HG02840 (cell line): ENCODE data around the gene ROCK2.

Experiments used
- ATAC-seq: cut with Tn5 transposase; IDR thresholded peaks from one replicate; pipeline ENCODE4 v1.9.1; 2021; ENCODE audit warnings: mild to moderate bottlenecking, moderate library complexity, moderate number of reproducible peaks; ENCODE audit not compliant: unreplicated experiment, low FRiP score

The ROCK2 gene

DNA sequence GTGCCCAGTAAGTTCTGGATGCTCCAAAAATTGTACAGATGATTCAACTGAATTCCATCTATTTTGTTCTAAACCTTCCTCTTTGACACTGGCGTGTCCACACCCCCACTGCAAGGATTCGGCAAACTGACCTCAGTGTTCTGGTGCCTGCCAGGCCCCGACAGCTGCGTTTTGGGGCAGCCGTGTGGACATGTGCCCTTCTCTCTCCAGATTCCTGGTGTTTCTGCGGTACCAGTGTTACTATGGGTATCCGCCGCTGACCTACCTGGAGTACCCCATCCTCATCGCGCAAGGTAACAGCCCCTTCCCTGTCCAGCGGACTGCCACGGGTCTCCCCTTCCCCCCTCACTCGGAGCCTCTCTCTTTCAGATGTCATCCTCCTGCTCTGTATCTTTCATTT, 184.2 kb downstream of the ROCK2 start:
- no peak for ATAC-seq

- ATAC-seq = no peak
Observed at GRCh38 chr2:11159574-11160170, 184.8 kb downstream of the ROCK2 start.

GRCh38 chr2:11158916-11159573, 185.4 kb downstream of the ROCK2 start:
- ATAC-seq = no peak

DNA sequence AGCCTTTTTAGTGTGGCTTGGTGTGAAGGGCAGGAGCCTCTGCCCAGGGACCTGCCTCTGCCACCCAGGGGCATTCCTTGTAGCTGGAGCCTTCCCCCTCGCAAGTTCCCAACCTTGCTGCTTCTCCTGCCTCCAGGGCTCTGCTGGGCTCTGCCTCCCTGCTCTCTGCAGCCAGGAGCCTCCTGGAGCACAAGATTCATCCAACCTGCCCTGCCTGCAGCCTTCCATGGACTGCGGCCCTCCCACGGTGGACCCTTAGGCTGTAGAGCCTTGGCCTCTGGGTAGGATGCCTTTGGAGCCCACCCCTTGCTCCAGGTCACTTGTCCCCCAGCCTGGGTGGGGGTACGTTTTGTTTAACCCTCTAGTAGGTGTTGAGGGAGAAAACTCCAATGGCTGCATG, 186.7 kb downstream of the ROCK2 start:
- ATAC-seq = no peak

- ATAC-seq = no peak
Observed at GRCh38 chr2:11157296-11157695, 187.1 kb downstream of the ROCK2 start.

GRCh38 chr2:11156396-11157075, 187.9 kb downstream of the ROCK2 start:
- ATAC-seq = no peak

DNA sequence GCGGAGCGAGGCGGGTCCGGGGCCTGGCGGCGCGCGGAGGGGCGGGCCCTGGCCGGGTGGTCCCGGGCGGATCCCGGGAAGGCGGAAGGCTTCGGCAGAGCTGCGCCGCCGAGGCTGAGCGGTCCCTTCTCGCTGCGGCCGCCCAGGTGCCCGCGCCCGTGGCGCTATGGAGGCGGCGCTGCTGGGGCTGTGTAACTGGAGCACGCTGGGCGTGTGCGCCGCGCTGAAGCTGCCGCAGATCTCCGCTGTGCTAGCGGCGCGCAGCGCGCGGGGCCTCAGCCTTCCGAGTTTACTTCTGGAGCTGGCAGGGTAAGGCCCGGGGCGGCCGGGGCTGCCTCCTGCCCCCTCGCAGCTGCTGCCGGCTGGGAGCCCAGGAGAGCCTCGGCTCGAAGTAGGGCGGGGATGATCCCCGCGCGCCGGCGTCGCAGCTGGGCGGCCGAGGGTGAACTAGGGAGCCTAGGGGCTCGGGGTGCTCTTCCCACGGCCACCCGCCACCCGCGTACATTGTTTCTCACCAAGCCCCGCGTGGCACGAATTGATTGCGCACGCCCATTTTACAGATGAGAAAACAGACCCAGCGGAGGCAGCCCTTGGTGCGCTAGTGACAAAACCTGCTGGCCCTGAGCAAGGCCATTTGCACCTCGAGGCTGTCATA, 188.9 kb downstream of the ROCK2 start, which contains the start of gene SLC66A3:
SLC66A3 (plus strand) TSS at position 87 of the 655 bp plus-strand sequence; CDS start at position 167, 80 bp downstream.
- peak; percentile 76 for ATAC-seq

DNA sequence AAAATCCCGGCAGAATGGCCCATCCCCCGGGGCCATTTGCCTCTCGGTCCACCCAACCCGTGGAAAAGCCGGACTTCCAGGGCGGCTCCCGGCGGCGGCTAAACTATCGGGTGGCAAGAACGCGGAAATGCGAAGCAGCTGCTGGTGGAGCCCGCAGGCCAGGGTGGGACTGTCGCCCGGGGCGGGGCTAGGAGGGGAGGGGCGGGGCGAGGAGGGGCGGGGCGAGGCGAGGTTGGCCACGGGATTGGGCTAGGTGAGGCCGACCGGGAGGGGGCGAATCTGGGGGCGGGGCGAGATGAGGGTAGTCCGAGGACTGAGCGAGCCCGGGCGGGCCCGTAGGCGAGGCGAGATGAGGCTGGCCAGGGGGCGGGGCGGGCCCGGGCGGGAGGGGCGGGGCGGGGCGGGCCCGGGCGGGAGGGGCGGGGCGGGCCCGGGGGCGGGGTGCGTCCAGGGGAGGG, 189.5 kb downstream of the ROCK2 start:
- ATAC-seq = peak; percentile 66

- peak; percentile 11 for ATAC-seq
Observed at GRCh38 chr2:11154016-11154922, 190.2 kb downstream of the ROCK2 start.

GRCh38 chr2:11152591-11152990, 191.8 kb downstream of the ROCK2 start:
- no peak for ATAC-seq

DNA sequence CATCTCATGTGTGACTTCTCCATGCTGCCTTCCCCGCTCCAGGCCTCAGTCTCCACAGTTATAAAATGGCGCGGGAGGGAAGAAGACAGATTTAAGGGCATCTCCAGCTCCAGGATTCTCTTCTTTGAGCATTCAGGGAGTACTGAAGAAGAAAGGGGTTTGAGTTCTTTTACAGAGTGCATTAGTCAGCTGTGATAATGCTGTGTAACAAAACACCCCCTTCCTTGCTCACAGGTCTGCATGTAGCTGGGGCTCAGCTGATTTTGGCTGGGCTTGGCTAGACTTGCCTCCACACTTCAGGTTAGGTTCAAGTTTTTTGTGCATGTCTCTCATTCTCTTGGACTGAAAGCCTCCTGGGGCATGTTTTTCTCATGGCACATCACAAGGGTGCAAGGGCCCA, 197.2 kb downstream of the ROCK2 start:
- ATAC-seq = no peak

GRCh38 chr2:11146076-11146475, 198.4 kb downstream of the ROCK2 start:
- ATAC-seq = no peak

GRCh38 chr2:11145350-11145749, 199.1 kb downstream of the ROCK2 start:
- ATAC-seq = no peak

DNA sequence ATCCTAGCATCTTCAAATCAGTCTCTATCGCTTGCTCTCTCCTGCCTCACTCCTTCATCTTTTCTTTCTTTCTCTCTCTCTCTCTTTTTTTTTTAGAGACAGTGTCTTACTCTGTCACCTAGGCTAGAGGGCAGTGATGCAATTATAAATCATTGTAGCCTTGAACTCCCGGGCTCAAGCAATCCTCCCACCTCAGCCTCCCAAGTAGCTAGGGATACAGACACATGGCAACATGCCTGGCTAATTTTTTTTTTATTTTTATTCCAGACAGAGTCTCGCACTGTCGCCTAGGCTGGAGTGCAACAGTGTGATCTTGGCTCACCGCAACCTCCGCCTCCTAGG, 199.7 kb downstream of the ROCK2 start:
- no peak for ATAC-seq

GRCh38 chr2:11144077-11144737, 200.2 kb downstream of the ROCK2 start:
- ATAC-seq = no peak

DNA sequence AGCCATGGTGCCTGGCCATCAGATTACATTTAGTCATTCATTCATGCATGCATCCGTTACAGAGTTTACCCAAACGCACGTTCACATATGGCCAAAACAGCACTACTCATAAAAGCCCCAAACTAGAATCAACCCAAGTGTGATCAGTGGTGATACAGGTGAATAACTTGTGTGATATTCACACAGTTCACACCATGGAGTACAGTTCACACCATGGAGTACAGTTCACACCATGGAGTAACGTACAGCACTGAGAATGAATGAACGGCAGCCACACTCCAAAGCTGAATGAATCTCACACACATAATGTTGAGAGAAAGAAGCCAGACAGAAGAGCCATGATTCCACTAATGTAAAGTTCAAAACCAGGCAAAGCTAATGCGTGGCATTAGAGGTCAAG, 201.4 kb downstream of the ROCK2 start:
- ATAC-seq = no peak

- ATAC-seq = no peak
Observed at GRCh38 chr2:11142330-11142729, 202.1 kb downstream of the ROCK2 start.

DNA sequence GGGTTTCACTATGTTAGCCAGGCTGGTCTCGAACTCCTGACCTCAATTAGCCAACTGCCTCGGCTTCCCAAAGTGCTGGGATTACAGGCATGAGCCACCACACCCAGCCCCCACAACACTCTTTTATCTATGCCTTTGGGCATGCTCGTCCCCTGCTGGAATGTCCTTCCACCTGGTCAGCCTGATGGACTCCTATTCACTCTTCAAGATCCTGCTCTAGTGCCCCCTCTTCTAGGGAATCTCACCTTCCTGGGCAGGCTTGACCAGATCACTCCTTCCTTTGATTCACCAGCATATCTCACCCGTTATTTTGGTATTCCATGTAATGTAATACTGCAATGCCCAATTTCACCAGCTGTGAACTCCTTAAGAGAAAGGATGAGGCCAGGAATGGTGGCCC, 203.1 kb downstream of the ROCK2 start:
- ATAC-seq = no peak

DNA sequence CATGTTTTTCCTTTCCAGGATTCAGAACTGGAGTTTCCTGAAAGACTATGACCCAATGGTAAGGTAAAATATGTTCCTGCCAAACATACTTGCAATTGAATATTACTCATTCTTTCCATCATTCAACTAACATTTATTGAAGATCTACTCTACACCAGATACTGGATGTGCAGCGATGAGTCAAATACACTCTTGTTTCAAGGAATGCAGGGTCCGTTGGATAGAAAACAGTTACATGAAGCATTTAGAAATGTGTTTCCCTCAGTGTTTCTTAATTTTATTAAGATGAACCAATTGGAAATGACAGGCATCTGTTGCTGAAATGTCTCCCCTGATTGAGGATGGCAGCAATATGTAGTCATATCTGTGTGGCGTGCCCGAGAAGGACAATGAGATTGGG, 203.9 kb downstream of the ROCK2 start:
- ATAC-seq = no peak

- ATAC-seq = no peak
Observed at GRCh38 chr2:11134349-11134748, 210.1 kb downstream of the ROCK2 start.
